Mesenchymal stem cell (in vitro differentiated cells and primary cell): ENCODE results near the gene ZNF521.

Source experiments
- DNase-seq: peaks from one replicate; pipeline ENCODE4 v3.0.0-alpha.2; 2013
- H2AFZ ChIP-seq: one replicate; pipeline ENCODE4 v1.6.1; 2013; ENCODE audit warnings: low read depth, mild to moderate bottlenecking, control low read depth, inconsistent platforms, low read length, moderate library complexity
- H2AK5ac ChIP-seq: 2 replicates; pipeline ENCODE4 v1.6.1; 2013; ENCODE audit warnings: low read length, moderate library complexity, mild to moderate bottlenecking, inconsistent platforms; ENCODE audit not compliant: severe bottlenecking
- H2BK120ac ChIP-seq: one replicate; pipeline ENCODE4 v1.6.1; 2013; ENCODE audit warnings: low read depth, mild to moderate bottlenecking, inconsistent platforms, low read length, moderate library complexity
- H2BK12ac ChIP-seq, 2 experiments: one replicate each; pipeline ENCODE4 v1.6.1; 2013; ENCODE audit warnings: inconsistent platforms in 2 of 2, low read length in 2 of 2, mild to moderate bottlenecking in 2 of 2, moderate library complexity in 2 of 2, control low read depth in 1 of 2
- H2BK15ac ChIP-seq: one replicate; pipeline ENCODE4 v1.6.1; 2013; ENCODE audit warnings: mild to moderate bottlenecking, low read depth, inconsistent platforms; ENCODE audit not compliant: poor library complexity, severe bottlenecking
- H2BK5ac ChIP-seq: 2 replicates; pipeline ENCODE4 v1.6.1; 2013; ENCODE audit warnings: low read depth, mild to moderate bottlenecking, low read length, control low read depth, inconsistent platforms; ENCODE audit not compliant: poor library complexity, severe bottlenecking
- H3K14ac ChIP-seq, 2 experiments: one replicate each; pipeline ENCODE4 v1.6.1; 2013; ENCODE audit warnings: inconsistent platforms in 2 of 2, low read length in 2 of 2, control low read depth in 1 of 2, mild to moderate bottlenecking in 1 of 2, moderate library complexity in 1 of 2
- H3K18ac ChIP-seq, 2 experiments: one replicate each; pipeline ENCODE4 v1.6.1; 2013; ENCODE audit warnings: inconsistent platforms in 2 of 2, low read length in 2 of 2, control low read depth in 1 of 2, low read depth in 1 of 2, mild to moderate bottlenecking in 1 of 2
- H3K23ac ChIP-seq, 2 experiments: one replicate each; pipeline ENCODE4 v1.6.1; 2013; ENCODE audit warnings: inconsistent platforms in 2 of 2, low read length in 2 of 2, mild to moderate bottlenecking in 2 of 2, moderate library complexity in 2 of 2, control low read depth in 1 of 2
- H3K27ac ChIP-seq: 2 replicates; pipeline ENCODE4 v1.5.1; 2013; ENCODE audit warnings: mild to moderate bottlenecking, moderate library complexity, low read length, control low read depth, inconsistent platforms; ENCODE audit not compliant: poor library complexity, severe bottlenecking
- H3K27me3 ChIP-seq, 2 experiments: 2 replicates each; pipeline versions ENCODE4 v1.6.1 to v1.7.0; 2013; ENCODE audit warnings: low read length in 2 of 2, mild to moderate bottlenecking in 2 of 2, moderate library complexity in 2 of 2, control low read depth in 1 of 2, inconsistent platforms in 1 of 2; ENCODE audit not compliant: control insufficient read depth in 1 of 2, insufficient read depth in 1 of 2
- H3K36me3 ChIP-seq, 2 experiments: 2 replicates each; pipeline versions ENCODE4 v1.6.1 to v1.7.0; 2013; ENCODE audit warnings: low read length in 2 of 2, control low read depth in 1 of 2, inconsistent platforms in 1 of 2, low read depth in 1 of 2, mild to moderate bottlenecking in 1 of 2; ENCODE audit not compliant: insufficient read depth in 2 of 2, control insufficient read depth in 1 of 2
- H3K4ac ChIP-seq, 2 experiments: one replicate each; pipeline ENCODE4 v1.6.1; 2013; ENCODE audit warnings: inconsistent platforms in 2 of 2, low read length in 2 of 2, mild to moderate bottlenecking in 2 of 2, moderate library complexity in 2 of 2, control low read depth in 1 of 2, low read depth in 1 of 2
- H3K4me1 ChIP-seq: 2 replicates; pipeline ENCODE4 v1.6.1; 2013; ENCODE audit warnings: low read depth, low read length, control low read depth; ENCODE audit not compliant: control insufficient read depth, insufficient read depth
- H3K4me2 ChIP-seq: 2 replicates; pipeline ENCODE4 v1.6.1; 2013; ENCODE audit warnings: low read length, mild to moderate bottlenecking, inconsistent platforms; ENCODE audit not compliant: poor library complexity, severe bottlenecking
- H3K4me3 ChIP-seq, 2 experiments: 2 replicates each; pipeline versions ENCODE4 v1.5.1 to v1.7.0; 2013; ENCODE audit warnings: low read length in 2 of 2, mild to moderate bottlenecking in 2 of 2, control low read depth in 1 of 2, low read depth in 1 of 2; ENCODE audit not compliant: insufficient read depth in 1 of 2
- H3K79me1 ChIP-seq: replicated peaks from 2 replicates; pipeline ENCODE4 v1.6.1; 2013; ENCODE audit warnings: mild to moderate bottlenecking, control low read depth, low read length, inconsistent platforms; ENCODE audit not compliant: poor library complexity, severe bottlenecking
- H3K9ac ChIP-seq: 2 replicates; pipeline ENCODE4 v1.7.0; 2013; ENCODE audit warnings: mild to moderate bottlenecking, low read length, moderate library complexity
- H3K9me3 ChIP-seq: 2 replicates; pipeline ENCODE4 v1.7.0; 2013; ENCODE audit warnings: mild to moderate bottlenecking, low read length; ENCODE audit not compliant: control insufficient read depth
- H4K8ac ChIP-seq: one replicate; pipeline ENCODE4 v1.6.1; 2013; ENCODE audit warnings: inconsistent platforms, mild to moderate bottlenecking, low read length, moderate library complexity
- H4K91ac ChIP-seq: one replicate; pipeline ENCODE4 v1.6.1; 2013; ENCODE audit warnings: mild to moderate bottlenecking, low read length, inconsistent platforms
- WGBS: methylation state at CpG from one replicate; pipeline ENCODE4 v1.1.7; 2013; ENCODE audit warnings: mixed read lengths; 5-methylcytosine and 5-hydroxymethylcytosine counted together

The ZNF521 gene

GRCh38 chr18:25253779-25254178 is 98.2 kb downstream of the ZNF521 start:
- Histone ChIP-seq H2AK5ac (no peak overlapping the region), H3K4me2 (no peak overlapping the region), H3K23ac (no peak overlapping the region), H3K27ac (no peak overlapping the region), H3K9ac (no peak overlapping the region), H2AFZ (no peak overlapping the region), H2BK5ac (no peak overlapping the region), H3K4me3 (no peak overlapping the region), H4K8ac (no peak overlapping the region), H2BK12ac (no peak overlapping the region), H2BK120ac (no peak overlapping the region), H2BK15ac (no peak overlapping the region), H3K9me3 (no peaks in the 10 kb centered on the region), H3K36me3 (peaks cover 0 to 3% of the 10 kb centered on the region in 2 experiments), H3K27me3 (no peaks in the 10 kb centered on the region), H3K4me1 (peaks cover 1% of the 10 kb centered on the region), H3K18ac (no peak overlapping the region), H3K79me1 (peaks cover 16% of the 10 kb centered on the region), H4K91ac (no peak overlapping the region), H3K14ac (no peak overlapping the region), H3K4ac (no peak overlapping the region)
- WGBS: no CpG with 5 or more reads among the region's 1 CpG
- DNase-seq: no peak

GRCh38 chr18:25253136-25253535 is 98.8 kb downstream of the ZNF521 start:
- Histone ChIP-seq H3K18ac (no peak overlapping the region), H3K23ac (no peak overlapping the region), H3K36me3 (peaks cover 0 to 3% of the 10 kb centered on the region in 2 experiments), H2AK5ac (no peak overlapping the region), H3K9me3 (no peaks in the 10 kb centered on the region), H2BK120ac (no peak overlapping the region), H3K27ac (no peak overlapping the region), H2BK15ac (no peak overlapping the region), H3K4me1 (peaks cover 1% of the 10 kb centered on the region), H3K27me3 (no peaks in the 10 kb centered on the region), H3K9ac (peak overlapping the region; percentile 17), H3K4me2 (no peak overlapping the region), H4K8ac (no peak overlapping the region), H3K4ac (no peak overlapping the region), H3K14ac (no peak overlapping the region), H4K91ac (no peak overlapping the region), H2AFZ (no peak overlapping the region), H2BK5ac (no peak overlapping the region), H2BK12ac (no peak overlapping the region), H3K79me1 (peaks cover 13% of the 10 kb centered on the region), H3K4me3 (no peak overlapping the region)
- no peak for DNase-seq
- WGBS: no CpG with 5 or more reads among the region's 1 CpG

- no peak overlapping the region for H2AK5ac ChIP-seq
- H3K79me1 ChIP-seq: peaks cover 8% of the 10 kb centered on the region
- no peak overlapping the region for H2BK5ac ChIP-seq
- H2BK120ac ChIP-seq: no peak overlapping the region
- no peaks in the 10 kb centered on the region for H3K27me3 ChIP-seq
- no peak overlapping the region for H3K27ac ChIP-seq
- H3K9ac ChIP-seq: peak overlapping the region; percentile 79
- 95% methylated on average over 4 of the region's 4 CpGs for WGBS
- no peaks in the 10 kb centered on the region for H3K36me3 ChIP-seq
- no peak overlapping the region for H3K23ac ChIP-seq
- H3K4me1 ChIP-seq: peaks cover 1% of the 10 kb centered on the region
- H3K18ac ChIP-seq: no peak overlapping the region
- no peak overlapping the region for H2BK12ac ChIP-seq
- DNase-seq: no peak
- peak overlapping the region in 1 of 2 experiments; percentile 70 for H3K4me3 ChIP-seq
- H2BK15ac ChIP-seq: no peak overlapping the region
- H3K14ac ChIP-seq: no peak overlapping the region
- no peaks in the 10 kb centered on the region for H3K9me3 ChIP-seq
- H3K4me2 ChIP-seq: no peak overlapping the region
- H2AFZ ChIP-seq: no peak overlapping the region
- no peak overlapping the region for H4K91ac ChIP-seq
- no peak overlapping the region for H4K8ac ChIP-seq
- no peak overlapping the region for H3K4ac ChIP-seq
Observed at GRCh38 chr18:25251068-25251467, 100.9 kb downstream of the ZNF521 start.

GRCh38 chr18:25250474-25250851 is 101.5 kb downstream of the ZNF521 start:
- Histone ChIP-seq H3K18ac (no peak overlapping the region), H4K8ac (no peak overlapping the region), H3K4ac (no peak overlapping the region), H3K23ac (no peak overlapping the region), H3K36me3 (no peaks in the 10 kb centered on the region), H3K79me1 (peaks cover 13% of the 10 kb centered on the region), H3K9ac (peak overlapping the region; percentile 79), H2BK15ac (no peak overlapping the region), H3K4me1 (peaks cover 4% of the 10 kb centered on the region), H2BK5ac (no peak overlapping the region), H3K4me2 (no peak overlapping the region), H3K9me3 (no peaks in the 10 kb centered on the region), H3K27ac (no peak overlapping the region), H2AK5ac (no peak overlapping the region), H3K4me3 (peak overlapping the region in 1 of 2 experiments; percentile 70), H2BK12ac (no peak overlapping the region), H3K27me3 (no peaks in the 10 kb centered on the region), H2BK120ac (no peak overlapping the region), H2AFZ (no peak overlapping the region), H4K91ac (no peak overlapping the region), H3K14ac (no peak overlapping the region)
- 94% methylated on average over 2 of the region's 3 CpGs for WGBS
- no peak for DNase-seq
